RPMI7951 (cell line): ENCODE measurements around the gene LRRC43. TPM values are rescaled to one million over a fixed set of nuclear protein-coding genes. Genes with fewer than 3 reads are reported as not detected.
"Not testable (repeated sequence)": the region's sequence is repeated elsewhere in the genome, so short reads cannot be mapped to it uniquely, and the experiment has no call there.

Source experiments
- DNase-seq: peaks from one replicate; pipeline ENCODE4 v3.0.0-alpha.2; 2012; ENCODE audit warnings: low read depth
- total RNA-seq: library from RNA; depleted of rRNA; stranded (reverse); fragments of >200 nt; shearing (Covaris generic); gene quantifications from 2 replicates; pipeline ENCODE4 v1.2.3, GENCODE V29; 2014

Gene LRRC43
- total RNA-seq, 1 experiment from 2014 or later = 0.36 TPM

DNA sequence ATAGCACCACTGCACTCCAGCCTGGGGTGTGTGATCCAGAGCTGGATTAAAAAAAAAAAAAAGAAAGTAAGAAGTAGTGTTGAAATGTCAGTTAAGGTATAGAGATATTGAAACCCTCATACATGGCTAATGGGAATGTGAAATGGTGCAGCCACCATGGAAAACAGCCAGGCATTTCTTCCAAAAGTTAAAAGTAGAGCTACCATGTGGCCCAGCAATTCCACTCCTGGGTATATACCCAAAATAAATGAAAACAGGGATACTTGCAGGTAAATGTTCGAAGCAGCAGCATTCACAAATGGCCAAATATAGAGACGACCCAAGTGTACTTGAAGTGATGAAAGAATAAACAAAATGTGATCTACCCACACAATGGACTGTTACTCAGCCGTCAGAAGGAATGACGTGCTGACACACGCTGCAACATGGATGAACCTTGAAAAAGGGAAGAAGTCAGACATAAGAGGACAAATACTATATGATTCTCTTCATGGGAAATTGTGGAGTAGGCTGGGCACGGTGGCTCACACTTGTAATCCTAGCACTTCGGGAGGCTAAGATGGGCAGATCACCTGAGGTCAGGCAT is 24.1 kb upstream of the LRRC43 start:
- no peak for DNase-seq

DNA sequence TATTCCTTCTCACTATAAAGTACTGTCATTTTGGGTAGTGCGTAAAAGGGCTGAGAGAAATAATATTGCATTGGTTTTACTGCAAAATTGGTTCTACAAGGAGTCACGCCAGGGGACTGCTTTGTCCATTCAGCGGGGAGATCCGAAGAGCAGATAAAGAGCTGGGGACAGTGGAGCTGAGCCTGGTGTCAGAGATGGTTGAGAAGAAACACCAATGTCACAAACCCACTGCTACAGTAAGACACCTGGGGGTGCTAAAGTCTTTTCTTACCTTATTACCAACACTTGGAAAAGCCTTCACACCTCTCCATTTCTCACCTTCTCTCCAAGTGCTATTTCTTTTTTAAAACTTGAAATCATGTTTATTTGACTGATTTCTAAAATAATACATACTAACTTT is 23.0 kb upstream of the LRRC43 start:
- DNase-seq = no peak

DNA sequence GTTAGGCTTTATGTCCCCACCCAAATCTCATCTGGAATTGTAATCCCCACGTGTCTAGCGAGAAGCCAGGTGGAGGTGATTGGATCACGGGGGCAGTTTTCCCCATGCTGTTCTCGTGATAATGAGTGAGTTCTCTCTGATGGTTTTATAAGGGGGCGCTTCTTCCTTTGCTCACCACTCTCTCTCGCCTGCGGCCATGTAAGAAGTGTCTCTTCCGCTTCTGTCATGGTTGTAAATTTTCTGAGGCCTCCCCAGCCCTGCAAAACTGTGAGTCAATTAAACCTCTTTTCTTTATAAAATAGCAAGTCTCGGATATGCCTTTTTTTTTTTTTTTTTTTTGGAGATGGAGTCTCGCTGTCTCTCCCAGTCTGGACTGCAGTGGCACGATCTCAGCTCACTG is 22.2 kb upstream of the LRRC43 start:
- DNase-seq = no peak

DNA sequence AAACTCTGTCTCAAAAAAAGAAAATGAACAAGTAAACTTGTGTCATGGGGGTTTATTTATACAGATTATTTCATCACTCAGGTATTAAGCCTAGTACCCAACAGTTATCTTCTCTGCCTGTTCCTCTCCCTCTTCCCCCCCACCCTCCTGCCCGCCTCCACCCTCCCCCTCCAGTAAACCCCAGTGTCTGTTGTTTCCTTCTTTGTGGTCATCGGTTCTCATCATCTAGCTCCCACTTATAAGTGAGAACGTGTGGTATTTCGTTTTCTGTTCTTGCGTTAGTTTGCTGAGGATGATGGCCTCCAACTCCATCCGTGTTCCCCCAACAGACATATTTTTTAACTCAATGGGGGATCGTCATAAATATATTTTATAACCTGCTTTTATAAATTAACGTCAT is 21.2 kb upstream of the LRRC43 start:
- no peak for DNase-seq

DNA sequence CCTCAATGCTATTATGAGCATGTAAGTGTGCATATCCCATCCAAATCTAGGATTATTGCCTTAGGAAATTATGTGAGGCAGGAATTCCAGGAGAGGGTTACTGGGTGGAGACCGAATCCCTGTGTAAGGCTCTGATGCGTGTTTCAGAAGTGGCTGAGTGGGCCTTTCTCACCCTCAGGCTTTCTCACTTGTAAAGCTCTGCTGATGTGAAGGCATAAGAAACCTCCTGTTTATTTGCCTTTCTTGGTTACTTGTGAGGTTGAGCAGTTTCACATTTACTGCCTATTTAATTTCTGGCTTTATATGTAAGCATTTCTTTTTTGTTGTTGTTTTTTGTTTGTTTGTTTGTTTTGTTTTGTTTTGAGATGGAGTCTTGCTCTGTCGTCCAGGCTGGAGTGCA is 19.9 kb upstream of the LRRC43 start:
- no peak for DNase-seq

DNA sequence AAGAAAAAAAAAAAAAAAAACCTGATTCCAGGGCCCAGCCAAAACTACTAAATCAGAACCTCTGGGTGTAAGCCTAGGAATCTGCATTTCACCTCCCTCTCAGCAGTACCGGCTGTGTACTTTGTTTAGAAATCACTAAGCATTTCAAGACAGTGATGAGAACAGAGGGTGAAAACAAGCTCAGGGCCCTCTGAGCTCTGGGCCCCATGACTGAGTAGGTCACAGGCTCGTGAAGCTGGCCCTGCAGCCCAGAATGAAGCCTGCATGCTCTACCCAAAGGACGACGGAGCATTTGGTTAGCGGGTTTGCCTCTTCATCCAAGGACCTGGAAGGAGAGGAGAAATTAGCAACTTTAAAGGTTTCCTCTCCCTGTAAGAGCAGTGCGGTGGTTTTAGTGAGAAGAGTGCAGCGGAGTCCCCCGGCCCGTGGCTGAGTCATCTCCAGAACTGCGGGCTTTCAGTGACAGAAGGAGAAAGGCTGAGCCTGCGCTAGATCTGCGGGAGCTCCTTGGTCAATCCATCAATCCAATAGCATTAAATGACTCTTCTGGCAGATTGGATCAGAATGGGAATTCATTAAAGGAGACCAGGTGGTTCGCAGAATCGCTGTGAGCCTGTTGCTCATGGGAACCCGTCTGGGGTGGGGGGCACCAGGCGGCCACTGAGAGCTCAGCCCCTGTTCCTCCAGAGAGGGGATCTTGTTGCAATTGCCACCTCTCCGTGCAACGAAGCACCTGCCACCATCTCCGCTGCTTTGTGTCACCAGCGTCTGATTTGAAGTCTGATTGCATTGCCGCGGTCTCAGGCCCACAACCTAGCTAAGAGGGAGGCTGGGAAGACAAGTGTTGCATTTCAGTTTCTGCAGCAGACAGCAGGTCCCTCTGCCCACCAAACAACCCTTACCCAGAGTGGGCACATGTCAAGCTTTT is 16.2 kb upstream of the LRRC43 start:
- DNase-seq = no peak

DNA sequence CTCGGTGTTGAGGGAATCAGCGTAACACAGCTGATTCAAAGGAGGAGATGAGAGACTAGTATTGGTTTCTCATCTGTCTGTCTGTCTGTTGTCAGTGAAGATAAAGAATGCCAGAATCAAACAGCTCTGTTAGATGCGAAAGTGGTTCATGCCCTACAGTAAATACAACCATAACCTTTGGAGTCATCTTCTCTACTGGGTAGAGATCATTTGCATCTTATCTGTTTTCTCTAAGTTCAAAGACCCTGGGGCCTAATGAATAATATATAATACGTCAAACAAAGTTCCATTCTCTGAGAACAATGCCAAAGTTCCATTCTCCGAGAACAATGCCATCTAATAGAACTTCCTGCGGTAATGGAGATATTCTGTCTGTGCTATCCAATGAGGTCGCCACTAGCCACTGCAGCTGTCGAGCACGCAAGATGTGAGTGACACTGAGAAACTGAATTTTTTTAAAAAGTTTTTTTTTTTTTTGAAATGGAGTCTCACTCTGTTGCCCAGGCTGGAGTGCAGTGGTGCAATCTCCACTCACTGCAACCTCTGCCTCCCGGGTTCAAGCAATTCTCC is 15.5 kb upstream of the LRRC43 start:
- no peak for DNase-seq

DNA sequence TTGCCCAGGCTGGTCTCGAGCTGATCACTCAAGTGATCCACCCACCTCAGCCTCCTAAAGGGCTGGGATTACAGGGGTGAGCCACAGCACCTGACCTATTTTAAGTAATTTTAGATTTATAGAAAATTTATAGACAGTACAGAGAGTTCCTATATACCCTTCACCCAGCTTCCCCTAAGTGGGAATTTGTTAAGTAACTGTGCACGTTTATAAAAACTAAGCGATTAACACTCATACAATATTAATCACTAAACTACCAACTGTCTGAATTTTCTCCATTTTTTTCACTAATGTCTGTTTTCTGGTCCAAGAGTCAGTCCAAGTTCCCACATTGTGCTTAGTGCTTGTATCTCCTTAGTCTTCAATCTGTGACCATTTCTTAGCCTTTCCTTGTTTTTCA is 14.4 kb upstream of the LRRC43 start:
- no peak for DNase-seq

DNA sequence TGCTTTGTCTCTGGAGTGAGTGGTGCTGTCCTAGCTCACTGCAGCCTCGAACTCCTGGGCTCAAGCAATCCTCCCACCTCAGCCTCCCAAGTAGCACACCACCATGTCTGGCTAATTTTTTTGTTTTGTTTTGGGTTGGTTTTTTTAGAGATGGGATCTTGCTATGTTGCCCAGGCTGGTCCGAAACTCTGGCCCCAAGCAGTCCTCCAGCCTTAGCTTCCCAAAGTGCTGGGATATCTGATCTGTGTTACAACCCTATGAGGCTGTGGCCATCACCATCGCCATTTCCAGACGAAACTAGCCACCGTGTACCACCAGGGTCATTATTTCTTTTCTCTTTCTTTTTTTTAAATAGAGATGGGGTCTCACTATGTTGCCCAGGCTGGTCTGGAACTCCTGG is 11.5 kb upstream of the LRRC43 start:
- no peak for DNase-seq

DNA sequence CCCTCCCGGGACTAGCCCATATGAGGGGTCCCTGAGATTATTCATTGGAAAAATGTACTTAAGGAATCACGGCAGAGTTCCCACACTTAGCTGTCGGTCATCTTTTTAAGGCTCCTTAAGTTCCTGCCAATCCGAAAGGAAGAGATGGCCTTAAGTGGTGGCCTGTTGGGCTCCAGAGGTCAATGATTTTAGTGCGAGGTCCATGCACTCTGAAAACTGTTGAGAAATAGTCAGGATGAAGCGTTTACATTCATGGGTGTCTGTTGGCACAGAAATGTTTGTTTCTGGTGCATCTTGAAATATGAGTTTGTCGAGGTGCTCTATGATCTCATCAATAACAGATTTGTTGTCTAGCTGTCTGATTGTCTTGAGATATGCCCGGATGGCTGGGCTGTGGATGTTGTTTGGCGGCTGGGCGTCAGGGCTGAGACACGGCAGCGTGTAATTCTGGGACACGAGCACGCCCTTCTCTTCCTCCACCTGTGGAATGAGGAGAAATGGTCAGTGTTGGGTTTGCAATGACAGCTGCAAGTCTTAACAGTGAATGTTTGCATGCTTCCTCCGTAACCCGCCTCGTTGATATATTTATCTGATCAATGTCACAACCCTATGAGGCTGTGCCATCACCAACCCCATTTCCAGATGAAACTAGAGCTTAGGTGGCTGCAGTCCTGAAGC is 10.5 kb upstream of the LRRC43 start:
- no peak for DNase-seq

DNA sequence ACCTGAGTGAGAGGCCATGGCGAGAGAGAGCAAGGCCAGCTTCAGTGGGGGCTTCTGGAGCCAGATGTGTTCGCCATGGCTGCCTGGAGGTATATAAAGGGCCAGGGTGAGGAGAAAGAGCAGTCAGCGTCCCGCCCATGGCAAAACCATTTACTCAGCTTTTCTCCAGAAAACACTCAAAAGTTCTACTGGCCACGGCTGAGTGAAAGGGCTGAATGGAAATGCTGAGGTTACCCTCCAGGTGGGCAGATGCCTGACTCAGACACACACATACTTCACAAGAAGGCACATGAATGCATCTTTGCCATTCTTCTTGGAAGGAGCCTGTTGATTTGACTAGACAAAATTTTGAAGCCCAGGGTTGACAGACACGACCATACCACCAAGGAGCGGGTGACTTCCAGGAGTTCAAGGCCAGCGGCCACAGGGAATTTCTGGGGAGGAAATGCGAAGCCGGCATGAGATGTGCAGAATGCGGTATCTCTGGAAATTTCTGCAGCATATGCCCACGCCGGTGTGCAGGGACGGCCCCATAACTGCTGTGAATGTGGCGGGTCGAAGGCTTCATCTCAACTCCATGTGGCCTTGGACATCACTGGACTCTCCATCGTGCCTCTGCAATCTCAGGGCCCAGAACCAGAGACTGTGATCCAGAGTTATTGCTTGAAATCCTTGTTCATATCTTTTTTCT is 8.6 kb upstream of the LRRC43 start, which contains the start of gene IL31:
Gene IL31, minus strand, starts transcription at position 67 of the 691 bp plus-strand sequence. Its CDS starts 49 bp downstream, at position 18.
- DNase-seq = no peak

DNA sequence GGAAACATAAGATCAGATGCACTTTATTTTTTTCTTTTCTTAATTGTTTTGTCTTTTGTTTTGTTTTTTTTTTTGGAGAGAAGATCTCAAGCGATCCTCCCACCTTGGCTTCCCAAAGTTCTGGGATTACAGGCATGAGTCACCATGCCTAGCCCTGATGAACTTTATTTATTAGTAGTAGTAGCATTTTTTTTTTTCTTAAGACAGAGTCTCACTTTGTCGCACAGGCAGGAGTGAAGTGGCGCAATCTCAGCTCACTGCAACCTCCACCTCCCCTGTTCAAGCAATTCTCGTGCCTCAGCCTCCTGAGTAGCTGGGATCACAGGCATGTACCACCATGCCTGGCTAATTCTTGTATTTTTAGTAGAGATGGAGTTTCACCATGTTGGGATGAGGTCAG is 6.5 kb upstream of the LRRC43 start:
- DNase-seq = not testable (repeated sequence)

DNA sequence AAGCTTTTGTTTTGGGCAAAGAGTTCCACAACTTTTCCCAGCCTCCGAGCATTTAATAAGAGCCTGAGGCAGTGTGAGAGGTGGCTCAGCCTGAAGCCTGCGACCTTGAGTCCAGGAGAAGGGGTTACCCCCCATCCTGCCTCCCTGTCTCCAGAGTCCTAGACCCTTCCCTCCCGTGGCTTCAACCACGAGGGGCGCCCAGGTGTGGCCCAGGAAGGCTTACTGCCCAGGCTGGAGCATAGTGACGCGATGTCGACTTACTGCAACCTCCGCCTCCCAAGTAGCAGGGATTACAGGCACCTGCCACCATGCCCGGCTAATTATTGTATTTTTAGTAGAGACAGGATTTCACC is 641 bp downstream of the LRRC43 start:
- DNase-seq = no peak

DNA sequence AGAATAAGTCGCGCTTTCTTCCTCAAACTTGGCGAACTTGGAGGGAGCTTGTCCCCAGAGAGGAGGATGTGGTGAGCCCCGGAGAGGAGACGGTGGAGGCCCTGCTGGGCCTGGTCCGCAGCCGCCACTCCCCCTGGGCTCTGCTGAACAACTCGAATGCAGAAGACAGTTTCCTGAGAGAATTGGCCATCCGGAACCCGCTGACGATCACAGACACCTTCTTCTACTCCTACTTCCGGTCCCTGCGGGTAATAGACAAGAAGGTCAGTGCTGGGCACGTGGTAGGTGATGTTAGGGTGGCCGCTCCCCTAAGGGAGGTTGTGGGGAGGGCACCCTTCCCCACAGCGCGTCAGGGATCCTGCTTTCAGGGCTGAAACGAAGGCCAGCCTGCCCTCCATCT is 1.6 kb downstream of the LRRC43 start:
- no peak for DNase-seq

DNA sequence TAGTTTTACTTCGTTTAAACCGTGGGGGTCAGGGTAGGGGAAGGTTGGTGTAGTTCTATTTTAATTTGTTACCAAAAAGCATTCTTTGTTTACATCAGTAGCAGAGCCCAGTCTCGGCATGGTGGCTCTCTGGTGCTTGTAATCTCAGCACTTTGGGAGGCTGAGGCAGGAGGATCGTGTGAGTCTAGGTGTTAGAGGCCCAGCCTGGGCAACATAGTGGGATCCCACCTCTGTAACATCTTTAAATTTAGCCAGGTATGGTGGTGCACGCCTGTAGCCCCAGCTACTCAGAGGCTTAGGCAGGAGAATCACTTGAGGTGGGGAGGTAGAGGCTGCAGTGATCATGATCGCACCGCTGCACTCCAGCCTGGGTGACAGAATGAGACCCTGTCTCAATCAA is 2.2 kb downstream of the LRRC43 start:
- no peak for DNase-seq

DNA sequence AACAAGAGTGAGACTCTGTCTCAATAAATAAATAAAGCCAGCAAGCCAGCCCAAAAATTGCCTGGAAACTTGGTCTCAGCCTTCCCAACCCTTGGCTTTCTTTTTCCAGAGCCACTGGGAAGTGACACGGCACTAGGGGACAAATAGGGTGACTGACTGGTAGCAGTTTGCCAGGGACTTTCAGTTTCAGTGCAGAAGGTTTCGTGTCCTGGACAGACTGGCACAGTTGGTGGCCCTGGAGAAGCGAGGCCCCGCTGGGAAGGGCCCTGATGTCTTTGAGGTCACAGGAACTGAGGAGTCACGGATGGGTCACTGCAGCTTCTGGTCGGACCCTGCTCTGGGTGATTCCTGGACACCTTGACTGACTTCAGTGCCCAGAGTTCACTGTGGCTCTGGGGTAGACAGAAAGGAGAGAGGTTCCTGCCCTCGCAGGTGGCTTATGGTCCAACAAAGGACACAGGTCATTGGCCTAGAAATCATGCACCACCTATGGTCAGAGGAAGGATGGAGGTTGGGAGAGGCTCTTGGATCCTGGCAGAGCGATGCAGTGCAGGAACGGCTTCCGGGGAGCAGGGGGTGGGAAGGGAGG is 2.7 kb downstream of the LRRC43 start:
- no peak for DNase-seq

DNA sequence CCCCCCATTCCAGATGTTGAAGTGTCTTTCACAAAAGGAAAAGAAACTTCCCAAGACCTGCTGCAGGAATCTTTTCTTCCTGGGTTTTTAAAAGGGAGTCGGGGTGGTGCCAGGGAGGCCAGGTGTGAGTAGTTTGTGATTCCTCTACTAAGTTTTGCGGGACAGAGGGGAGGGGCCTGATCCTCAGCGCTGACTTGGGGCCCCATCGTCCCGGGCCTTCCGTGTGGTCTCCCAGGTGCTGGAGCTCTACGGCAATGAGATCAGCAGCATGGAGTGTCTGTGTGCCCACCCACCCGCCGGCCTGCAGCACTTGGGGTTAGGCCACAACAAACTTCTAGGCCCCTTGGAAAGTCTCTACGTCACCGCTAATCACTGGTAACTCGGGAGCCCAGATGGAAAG is 4.5 kb downstream of the LRRC43 start:
- no peak for DNase-seq

DNA sequence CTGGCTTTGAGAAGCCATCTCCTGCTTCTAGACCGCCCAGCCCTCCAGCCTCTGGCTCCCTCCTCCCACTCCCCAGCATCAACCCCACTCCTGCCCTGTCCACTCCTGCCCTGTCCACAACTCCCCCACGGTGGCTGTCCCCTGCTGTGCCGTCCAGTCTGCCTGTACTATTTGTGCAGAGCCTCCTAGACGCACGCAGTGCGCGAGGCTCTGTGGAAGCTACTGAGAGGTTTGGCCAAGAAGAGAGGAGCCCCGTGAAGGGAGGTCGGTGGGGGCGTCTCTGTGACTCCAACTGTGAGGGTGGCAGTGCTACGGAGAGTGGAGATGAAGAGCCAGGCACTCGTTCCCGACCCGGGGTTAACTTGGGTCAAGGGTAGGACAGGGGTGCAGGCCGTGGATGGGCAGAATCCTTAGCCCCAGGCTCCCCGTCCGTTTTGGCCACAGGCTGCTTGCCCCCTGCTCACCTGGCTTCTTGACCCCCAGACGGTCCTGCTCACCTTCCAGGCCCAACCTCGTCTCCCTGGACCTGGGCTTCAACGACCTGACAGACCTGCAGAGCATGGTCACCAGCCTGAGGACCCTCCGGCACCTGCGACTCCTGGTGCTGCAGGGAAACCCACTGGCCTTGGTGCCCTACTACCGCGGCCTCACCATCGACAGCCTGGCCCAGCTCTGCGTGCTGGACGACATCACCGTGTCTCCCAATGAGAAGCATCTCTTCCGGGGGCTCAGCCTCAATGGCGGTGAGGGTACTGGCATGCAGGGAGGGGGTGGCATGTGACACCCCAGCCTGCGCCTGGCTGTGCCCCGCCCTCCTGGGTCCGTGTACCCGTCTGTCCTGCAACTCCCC is 6.9 kb downstream of the LRRC43 start:
- no peak for DNase-seq

DNA sequence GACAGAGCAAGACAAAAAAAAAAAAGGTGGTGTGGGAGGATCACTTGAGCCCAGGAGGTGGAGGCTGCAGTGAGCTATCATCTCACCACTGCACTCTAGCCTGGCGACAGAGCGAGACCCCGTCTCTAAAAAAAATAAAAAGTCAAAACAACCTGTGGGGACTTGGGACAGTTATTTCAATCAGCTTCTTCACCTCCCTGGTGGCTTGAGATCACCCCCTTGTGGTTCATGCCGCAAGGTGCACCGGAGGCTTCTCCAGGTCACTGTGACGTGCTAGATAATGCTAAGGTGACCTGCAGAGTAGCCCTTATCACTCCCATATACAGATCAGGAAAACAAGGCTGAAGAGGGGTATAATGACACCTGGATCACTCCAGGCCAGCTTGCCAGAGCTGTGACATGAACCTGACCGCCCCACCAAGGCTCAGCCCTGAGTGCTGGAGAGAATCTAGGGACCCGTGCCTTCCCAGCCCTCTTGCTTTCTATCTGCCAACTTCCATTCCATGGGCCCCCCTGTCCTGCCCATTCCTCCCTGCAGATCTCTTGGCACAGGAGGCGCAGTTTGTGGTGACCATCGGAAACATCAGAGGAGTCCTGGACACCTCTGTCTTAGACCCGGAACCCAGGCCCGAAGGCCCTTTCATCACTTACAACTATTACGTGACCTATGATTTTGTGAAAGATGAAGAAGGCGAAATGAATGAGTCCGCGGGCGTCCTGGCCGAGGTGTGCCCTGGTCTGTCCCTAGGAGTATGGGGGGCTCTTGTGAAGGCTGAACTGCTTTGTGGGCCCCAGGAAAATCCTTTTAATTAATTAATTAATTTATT is 8.1 kb downstream of the LRRC43 start:
- DNase-seq = peak; percentile 36

DNA sequence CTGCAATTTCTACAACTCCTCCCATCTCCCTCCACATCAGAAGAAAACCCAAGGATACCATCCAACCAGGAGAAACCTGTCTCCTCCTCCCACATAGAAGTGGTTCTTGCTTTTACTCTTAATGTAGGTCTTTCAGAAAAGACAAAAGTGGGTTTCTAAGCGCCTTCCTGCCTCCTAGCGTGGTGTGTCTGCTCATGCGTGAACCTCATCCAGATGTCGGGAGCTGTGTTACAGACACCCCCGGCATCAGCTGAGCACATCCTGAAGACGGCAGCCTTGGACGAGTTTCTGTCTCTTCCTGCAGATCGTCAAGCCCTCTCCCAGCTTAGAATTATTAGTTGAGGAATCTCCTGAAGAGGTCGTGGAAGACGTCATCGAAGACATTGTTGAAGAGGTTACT is 9.5 kb downstream of the LRRC43 start:
- DNase-seq = no peak
